Measurements from ENCODE around the gene DCAF5. TPM values are rescaled to one million over a fixed set of nuclear protein-coding genes. Genes with fewer than 3 reads are reported as not detected.
"Not testable (repeated sequence)": the region's sequence is repeated elsewhere in the genome, so short reads cannot be mapped to it uniquely, and the experiment has no call there.

DCAF5 gene
- total RNA-seq, result 10 to 100 TPM; 56.1 to 59.0 TPM

- H3K4me3 Mint-ChIP-seq, result peak within 1 kb of the TSS; percentile 97
- peaks cover 26% of the 10 kb centered on the region for H3K4me1 Mint-ChIP-seq
- POLR2A ChIA-PET, result interaction anchor here (0.6 to 2.7 kb wide), 6 partner anchors 9 to 461 kb away, joined by 3 to 17 read pairs (median 5); partner anchors contain the start of genes ERH, EXD2 and SLC39A9
- DNase-seq (no peak), ATAC-seq (ENCODE audit: low read depth) (peak; percentile 95)
- peaks cover 33% of the 10 kb centered on the region for H3K27me3 Mint-ChIP-seq
- H3K27ac Mint-ChIP-seq, result peak within 1 kb of the TSS; percentile 96
- peaks cover 12% of the 10 kb centered on the region for H3K36me3 Mint-ChIP-seq
- no peaks in the 10 kb centered on the region for H3K9me3 Mint-ChIP-seq
Measured at GRCh38 chr14:69152902-69153151, at the start of gene DCAF5. Gene DCAF5, minus strand, starts transcription at chr14:69153119. Its CDS starts 141 bp downstream, at chr14:69152978.

GRCh38 chr14:69199786-69200185 lies 46.9 kb upstream of the DCAF5 start:
- Mint-ChIP-seq H3K27ac (no peak overlapping the region), H3K9me3 (no peaks in the 10 kb centered on the region), H3K4me3 (no peak overlapping the region), H3K36me3 (no peaks in the 10 kb centered on the region), H3K27me3 (peaks cover 2% of the 10 kb centered on the region), H3K4me1 (no peaks in the 10 kb centered on the region)
- DNase-seq, result no peak
- POLR2A ChIA-PET, result no interaction called here
- no peak for ATAC-seq (ENCODE audit: low read depth)

GRCh38 chr14:69193721-69194120 lies 40.8 kb upstream of the DCAF5 start:
- H3K27ac Mint-ChIP-seq, result no peak overlapping the region
- H3K9me3 Mint-ChIP-seq, result no peaks in the 10 kb centered on the region
- ATAC-seq (ENCODE audit: low read depth), result no peak
- H3K27me3 Mint-ChIP-seq, result peaks cover 2% of the 10 kb centered on the region
- H3K36me3 Mint-ChIP-seq, result no peaks in the 10 kb centered on the region
- no peak for DNase-seq
- H3K4me1 Mint-ChIP-seq, result peaks cover 15% of the 10 kb centered on the region
- no peak overlapping the region for H3K4me3 Mint-ChIP-seq
- POLR2A ChIA-PET, result no interaction called here

GRCh38 chr14:69191340-69192111 lies 38.6 kb upstream of the DCAF5 start, which contains the start of gene EXD2:
Gene EXD2, plus strand, starts transcription at chr14:69191498. Its CDS starts 17,973 bp downstream, at chr14:69209471.
- peaks cover 15% of the 10 kb centered on the region for H3K4me1 Mint-ChIP-seq
- peak within 1 kb of the TSS; percentile 81 for H3K27ac Mint-ChIP-seq
- ATAC-seq (ENCODE audit: low read depth), result peak; percentile 86
- POLR2A ChIA-PET, result interaction anchor here (0.5 to 2.3 kb wide), 4 partner anchors 34 to 207 kb away, joined by 3 to 9 read pairs (median 3); partner anchors contain the start of genes DCAF5, ERH and SLC39A9
- peak; percentile 76 for DNase-seq
- no peaks in the 10 kb centered on the region for H3K9me3 Mint-ChIP-seq
- H3K36me3 Mint-ChIP-seq, result no peaks in the 10 kb centered on the region
- peak within 1 kb of the TSS; percentile 89 for H3K4me3 Mint-ChIP-seq
- H3K27me3 Mint-ChIP-seq, result peaks cover 7% of the 10 kb centered on the region

- H3K36me3 Mint-ChIP-seq, result no peaks in the 10 kb centered on the region
- H3K27ac Mint-ChIP-seq, result no peak overlapping the region
- H3K27me3 Mint-ChIP-seq, result peaks cover 7% of the 10 kb centered on the region
- H3K4me3 Mint-ChIP-seq, result no peak overlapping the region
- peaks cover 15% of the 10 kb centered on the region for H3K4me1 Mint-ChIP-seq
- no peaks in the 10 kb centered on the region for H3K9me3 Mint-ChIP-seq
- DNase-seq, result no peak
- POLR2A ChIA-PET, result no interaction called here
- no peak for ATAC-seq (ENCODE audit: low read depth)
Measured at GRCh38 chr14:69190191-69190590, 37.3 kb upstream of the DCAF5 start.

DNA sequence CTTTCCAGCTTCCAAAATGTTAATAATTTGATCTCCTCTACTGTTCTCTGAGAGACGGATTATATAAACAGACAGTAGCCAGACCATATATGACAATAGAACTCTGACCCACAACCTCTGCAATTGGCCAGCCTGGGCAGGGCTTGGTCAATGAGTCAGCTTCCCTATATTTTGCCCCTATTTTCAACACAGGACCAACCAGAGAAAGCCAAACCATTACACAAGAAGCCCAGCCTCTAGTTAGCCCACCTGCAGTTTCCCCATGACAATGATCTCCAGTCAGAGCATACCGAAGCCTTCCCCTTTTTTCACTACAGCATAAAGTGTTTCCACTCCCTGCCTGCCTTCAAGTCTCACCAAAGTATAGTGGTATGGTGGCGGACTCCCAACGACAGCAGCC lies 30.8 kb upstream of the DCAF5 start:
- ATAC-seq (ENCODE audit: low read depth) (no peak), DNase-seq (no peak)
- no peak overlapping the region for H3K27ac Mint-ChIP-seq
- H3K9me3 Mint-ChIP-seq, result no peaks in the 10 kb centered on the region
- no peaks in the 10 kb centered on the region for H3K4me1 Mint-ChIP-seq
- no peaks in the 10 kb centered on the region for H3K36me3 Mint-ChIP-seq
- POLR2A ChIA-PET, result no interaction called here
- no peak overlapping the region for H3K4me3 Mint-ChIP-seq
- peaks cover 22% of the 10 kb centered on the region for H3K27me3 Mint-ChIP-seq

DNA sequence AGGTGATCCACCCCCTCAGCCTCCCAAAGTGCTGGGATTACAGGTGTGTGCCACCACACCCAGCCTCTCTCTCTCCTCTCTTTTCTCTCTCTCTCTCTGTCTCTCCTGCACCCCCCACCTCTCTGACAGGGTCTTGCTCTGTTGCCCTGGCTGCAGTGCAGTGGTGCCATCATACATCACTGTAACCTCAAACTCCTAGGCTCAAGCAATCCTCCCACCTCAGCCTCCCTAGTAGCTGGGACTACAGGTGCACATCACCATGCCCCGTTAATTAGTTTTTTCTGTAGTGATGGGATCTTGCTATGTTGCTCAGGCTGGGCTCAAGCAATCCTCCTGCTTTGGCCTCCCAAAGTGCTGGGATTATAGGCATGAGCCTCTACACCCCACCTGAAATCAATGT lies 29.7 kb upstream of the DCAF5 start:
- H3K36me3 Mint-ChIP-seq; DNase-seq; H3K27ac Mint-ChIP-seq; H3K4me3 Mint-ChIP-seq; POLR2A ChIA-PET; ATAC-seq (ENCODE audit: low read depth); H3K4me1 Mint-ChIP-seq; H3K9me3 Mint-ChIP-seq: not testable (repeated sequence)
- peaks cover 19% of the 10 kb centered on the region for H3K27me3 Mint-ChIP-seq

DNA sequence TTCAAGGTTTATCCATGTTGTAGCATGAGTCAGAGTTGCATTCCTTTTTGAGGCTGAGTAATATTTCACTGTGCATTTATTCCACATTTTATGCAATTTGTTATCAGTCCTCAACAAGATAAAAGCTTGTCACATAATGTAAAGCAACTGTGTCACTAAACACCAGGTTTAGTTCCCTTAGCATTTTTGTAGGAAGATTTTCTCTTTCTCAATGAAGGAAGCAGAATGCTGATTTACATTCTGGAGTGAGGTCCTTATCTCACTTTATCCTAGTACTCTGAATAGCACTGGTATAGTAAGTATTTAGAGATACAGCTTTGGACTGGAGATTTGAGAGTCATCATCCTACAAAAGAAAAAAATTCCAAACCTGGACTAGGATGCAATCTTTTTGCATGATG lies 28.6 kb upstream of the DCAF5 start:
- POLR2A ChIA-PET, result no interaction called here

DNA sequence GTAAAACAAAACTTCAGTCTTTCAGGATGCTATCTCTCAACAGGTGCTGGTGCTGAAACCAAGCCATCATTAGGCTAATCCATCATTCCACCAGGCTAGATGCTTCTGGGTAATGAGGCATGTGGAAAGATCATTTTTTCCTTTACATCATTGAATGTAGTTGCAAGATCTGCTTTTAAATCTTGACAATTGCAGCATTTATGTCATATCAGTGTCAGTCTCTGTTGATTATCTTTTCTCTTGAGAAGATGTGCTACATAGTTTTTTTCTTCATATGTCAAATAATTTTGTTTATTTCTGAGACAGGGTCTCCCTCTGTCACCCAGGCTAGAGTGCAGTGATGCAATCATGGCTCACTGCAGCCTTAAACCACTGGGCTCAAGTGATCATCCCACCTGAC lies 22.2 kb upstream of the DCAF5 start:
- DNase-seq (no peak), ATAC-seq (ENCODE audit: low read depth) (no peak)
- H3K27me3 Mint-ChIP-seq, result peaks cover 15% of the 10 kb centered on the region
- H3K4me3 Mint-ChIP-seq, result no peak overlapping the region
- no peak overlapping the region for H3K27ac Mint-ChIP-seq
- no peaks in the 10 kb centered on the region for H3K4me1 Mint-ChIP-seq
- H3K9me3 Mint-ChIP-seq, result no peaks in the 10 kb centered on the region
- POLR2A ChIA-PET, result no interaction called here
- H3K36me3 Mint-ChIP-seq, result no peaks in the 10 kb centered on the region

More for the DNA sequence above, 28.6 kb upstream of the DCAF5 start:
- Mint-ChIP-seq H3K27ac (no peak overlapping the region), H3K4me1 (no peaks in the 10 kb centered on the region), H3K27me3 (peaks cover 18% of the 10 kb centered on the region), H3K4me3 (no peak overlapping the region), H3K36me3 (no peaks in the 10 kb centered on the region), H3K9me3 (no peaks in the 10 kb centered on the region)
- no peak for DNase-seq
- ATAC-seq (ENCODE audit: low read depth), result no peak

GRCh38 chr14:69171569-69171968 lies 18.6 kb upstream of the DCAF5 start:
- POLR2A ChIA-PET, result no interaction called here
- ATAC-seq (ENCODE audit: low read depth) (no peak), DNase-seq (no peak)
- no peaks in the 10 kb centered on the region for H3K9me3 Mint-ChIP-seq
- no peak overlapping the region for H3K27ac Mint-ChIP-seq
- H3K36me3 Mint-ChIP-seq, result no peaks in the 10 kb centered on the region
- H3K4me1 Mint-ChIP-seq, result no peaks in the 10 kb centered on the region
- H3K4me3 Mint-ChIP-seq, result no peak overlapping the region
- H3K27me3 Mint-ChIP-seq, result peaks cover 15% of the 10 kb centered on the region

DNA sequence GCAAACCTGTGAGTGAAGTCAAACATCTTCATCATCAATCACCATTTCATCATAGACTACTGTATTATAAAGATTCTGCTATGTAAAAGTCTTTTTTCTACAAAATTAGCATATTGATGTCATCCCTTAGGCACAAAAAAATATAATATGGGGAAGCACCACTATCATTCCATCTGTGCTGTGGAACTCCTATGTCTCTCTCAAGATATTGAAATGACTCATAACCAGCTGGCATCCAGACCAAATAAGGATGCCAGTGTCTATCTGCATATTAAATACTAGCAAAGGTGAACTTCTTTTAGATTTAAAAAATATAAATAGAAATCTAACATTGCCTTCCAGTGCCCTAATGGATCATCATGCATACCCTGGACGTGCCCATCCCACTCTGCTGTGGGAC lies 17.9 kb upstream of the DCAF5 start:
- Mint-ChIP-seq H3K9me3 (no peaks in the 10 kb centered on the region), H3K4me1 (no peaks in the 10 kb centered on the region), H3K27me3 (peaks cover 14% of the 10 kb centered on the region), H3K4me3 (no peak overlapping the region), H3K36me3 (peaks cover 1% of the 10 kb centered on the region), H3K27ac (no peak overlapping the region)
- POLR2A ChIA-PET, result no interaction called here
- ATAC-seq (ENCODE audit: low read depth) (no peak), DNase-seq (no peak)

GRCh38 chr14:69165787-69166186 lies 12.9 kb upstream of the DCAF5 start:
- H3K36me3 Mint-ChIP-seq; H3K4me3 Mint-ChIP-seq; H3K9me3 Mint-ChIP-seq; ATAC-seq (ENCODE audit: low read depth); POLR2A ChIA-PET; DNase-seq; H3K27ac Mint-ChIP-seq; H3K4me1 Mint-ChIP-seq: not testable (repeated sequence)
- peaks cover 29% of the 10 kb centered on the region for H3K27me3 Mint-ChIP-seq

DNA sequence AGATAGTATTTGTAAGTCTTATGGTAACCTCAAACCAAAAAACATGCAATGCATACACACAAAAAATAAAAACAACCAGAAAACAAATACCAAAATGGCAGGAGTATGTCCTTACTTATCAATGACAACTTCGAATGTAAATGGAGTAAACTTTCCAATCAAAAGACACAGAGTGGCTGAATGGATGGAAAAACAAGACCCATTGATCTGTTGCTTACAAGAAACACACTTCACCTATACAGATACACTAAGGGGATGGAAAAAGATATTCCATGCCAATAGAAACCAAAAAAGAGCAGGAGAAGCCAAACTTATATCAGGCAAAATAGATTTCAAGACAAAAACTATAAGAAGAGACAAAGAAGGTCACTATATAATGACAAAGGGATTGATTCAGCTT lies 8.7 kb upstream of the DCAF5 start:
- Mint-ChIP-seq H3K4me1 (no peaks in the 10 kb centered on the region), H3K27me3 (peaks cover 63% of the 10 kb centered on the region), H3K9me3 (peaks cover 10% of the 10 kb centered on the region), H3K4me3 (no peak overlapping the region), H3K36me3 (peaks cover 1% of the 10 kb centered on the region), H3K27ac (no peak overlapping the region)
- POLR2A ChIA-PET, result no interaction called here
- DNase-seq (no peak), ATAC-seq (ENCODE audit: low read depth) (no peak)

DNA sequence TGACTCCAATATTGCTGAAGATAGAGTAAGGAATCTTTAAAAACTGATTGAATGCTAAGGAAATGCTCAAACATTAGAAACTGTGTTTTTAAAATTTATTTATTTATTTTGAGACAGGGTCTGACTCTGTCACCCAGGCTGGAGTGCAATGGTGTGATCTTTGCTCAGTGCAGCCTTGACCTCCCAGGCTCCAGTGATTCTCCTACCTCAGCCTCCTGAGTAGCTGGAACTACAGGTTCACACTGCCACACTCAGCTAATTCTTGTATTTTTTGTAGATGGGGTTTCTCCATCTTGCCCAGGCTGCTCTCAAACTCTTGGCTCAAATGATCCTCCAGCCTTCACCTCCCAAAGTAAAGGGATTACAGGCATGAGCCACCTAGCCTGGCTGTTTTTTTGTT lies 3.3 kb upstream of the DCAF5 start:
- no peak for ATAC-seq (ENCODE audit: low read depth)
- H3K4me1 Mint-ChIP-seq, result peaks cover 6% of the 10 kb centered on the region
- POLR2A ChIA-PET, result no interaction called here
- no peak overlapping the region for H3K4me3 Mint-ChIP-seq
- no peak overlapping the region for H3K27ac Mint-ChIP-seq
- peaks cover 58% of the 10 kb centered on the region for H3K27me3 Mint-ChIP-seq
- H3K36me3 Mint-ChIP-seq, result peaks cover 3% of the 10 kb centered on the region
- DNase-seq, result no peak
- peaks cover 1% of the 10 kb centered on the region for H3K9me3 Mint-ChIP-seq

All from activated naive CD8-positive, alpha-beta T cell treated with anti-CD3 and anti-CD28 coated beads, Interleukin-2, amount 10 ng/mL, durations not matched to agents 7 days and 5 days (primary cell).